OCI-LY7 (cell line): ENCODE measurements around the gene CMIP.

Source experiments
- CTCF ChIP-seq: fragments of 200-600 bp; sonication (generic); conservative IDR thresholded peaks from 2 replicates; pipeline ENCODE4 v1.5.1; 2014; ENCODE audit warnings: mild to moderate bottlenecking, antibody characterized with exemption, low read length, moderate library complexity, mixed read lengths
- EZH2phosphoT487 ChIP-seq: fragments of 200-600 bp; sonication (generic); IDR thresholded peaks from 2 replicates; pipeline ENCODE4 v1.6.1; 2018; ENCODE audit warnings: low read depth, borderline replicate concordance, mild to moderate bottlenecking, mixed run types, antibody characterized with exemption, low read length, moderate library complexity, mixed read lengths

- TF ChIP-seq CTCF (peak; percentile 23; the same call in 1 of the 2 replicates), EZH2phosphoT487 (no peak)
Measured at GRCh38 chr16:81697616-81698309, 253.2 kb downstream of the CMIP start.
